Type B pancreatic cell (in vitro differentiated cells): ENCODE results near the gene BICDL2. TPM values are rescaled to one million over a fixed set of nuclear protein-coding genes. Genes with fewer than 3 reads are reported as not detected.

Source experiments
- DNase-seq: peaks from one replicate; pipeline ENCODE4 v3.0.0; 2021; ENCODE audit warnings: mixed read lengths; ENCODE audit not compliant: unreplicated experiment; ENCODE audit errors: extremely low spot score
- H3K27ac Mint-ChIP-seq: 2 replicates; pipeline ENCODE4 v1.8.0; 2021; ENCODE audit warnings: mild to moderate bottlenecking, mixed read lengths
- H3K27me3 Mint-ChIP-seq: 2 replicates; pipeline ENCODE4 v1.8.0; 2021; ENCODE audit warnings: mixed read lengths
- H3K36me3 Mint-ChIP-seq: 2 replicates; pipeline ENCODE4 v1.8.0; 2021; ENCODE audit warnings: mixed read lengths
- H3K4me1 Mint-ChIP-seq: one replicate; pipeline ENCODE4 v1.8.0; 2021; ENCODE audit warnings: mixed read lengths; ENCODE audit not compliant: unreplicated experiment
- H3K4me3 Mint-ChIP-seq: 2 replicates; pipeline ENCODE4 v1.8.0; 2021; ENCODE audit warnings: mild to moderate bottlenecking, mixed read lengths
- H3K9me3 Mint-ChIP-seq: 2 replicates; pipeline ENCODE4 v1.8.0; 2021; ENCODE audit warnings: mixed read lengths
- total RNA-seq: library from RNA; stranded (reverse); gene quantifications from 2 replicates; pipeline ENCODE4 v1.2.1, GENCODE V29; 2021; ENCODE audit warnings: low replicate concordance
- TF ChIP-seq, protein P1 (sequence below): fragments of 200-600 bp; sonication (generic); conservative IDR thresholded peaks from 2 replicates; pipeline ENCODE4 v1.5.0; 2021; ENCODE audit warnings: antibody characterized with exemption, mild to moderate bottlenecking

The BICDL2 gene
- total RNA-seq, 1 donor from 2014 or later, result 15.2 TPM

DNA sequence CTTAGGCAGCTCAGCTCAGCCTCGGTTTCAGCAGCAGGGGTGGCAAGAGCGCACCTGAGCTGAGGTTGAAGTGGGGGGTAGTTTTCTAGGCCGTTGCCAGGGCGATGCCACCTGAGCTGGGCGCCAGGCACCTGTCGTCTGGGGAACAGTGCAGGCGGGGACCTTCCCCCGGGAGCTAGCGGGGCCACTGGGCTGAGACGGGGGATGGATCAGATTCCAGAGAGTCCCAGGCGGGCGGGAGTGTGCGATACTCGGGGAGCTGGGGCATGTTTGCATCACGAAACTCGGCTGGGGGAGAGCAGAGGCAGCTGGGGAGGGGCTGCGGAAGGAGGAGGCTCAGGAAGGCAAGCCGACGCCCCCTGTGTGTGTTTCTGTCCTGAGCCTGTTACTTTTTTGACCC lies 24.5 kb downstream of the BICDL2 start:
- peaks cover 70% of the 10 kb centered on the region for H3K27me3 Mint-ChIP-seq

DNA sequence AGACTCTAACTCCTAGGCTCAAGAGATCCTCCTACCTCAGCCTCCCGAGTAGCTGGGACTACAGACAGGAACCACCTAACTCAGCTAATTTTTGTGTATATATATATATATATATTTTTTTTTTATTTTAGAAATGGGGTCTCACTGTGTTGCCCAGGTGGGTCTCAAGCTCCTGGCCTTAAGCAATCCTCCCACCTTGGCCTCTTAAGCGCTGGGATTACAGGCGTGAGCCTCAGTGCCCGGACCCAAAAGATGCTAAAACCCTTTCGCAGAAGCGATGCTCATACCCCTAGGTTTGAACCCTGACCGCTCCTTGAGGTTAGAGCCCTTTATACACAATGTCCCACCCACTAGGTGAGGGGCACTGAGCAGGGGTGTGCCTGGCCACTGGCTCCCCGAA lies 26.2 kb downstream of the BICDL2 start:
- Mint-ChIP-seq H3K27me3 (peaks cover 70% of the 10 kb centered on the region), H3K36me3 (no peaks in the 10 kb centered on the region), H3K4me3 (no peak overlapping the region), H3K4me1 (peaks cover 4% of the 10 kb centered on the region), H3K9me3 (no peaks in the 10 kb centered on the region), H3K27ac (peak overlapping the region; percentile 95)
- TF ChIP-seq, protein P1, sequence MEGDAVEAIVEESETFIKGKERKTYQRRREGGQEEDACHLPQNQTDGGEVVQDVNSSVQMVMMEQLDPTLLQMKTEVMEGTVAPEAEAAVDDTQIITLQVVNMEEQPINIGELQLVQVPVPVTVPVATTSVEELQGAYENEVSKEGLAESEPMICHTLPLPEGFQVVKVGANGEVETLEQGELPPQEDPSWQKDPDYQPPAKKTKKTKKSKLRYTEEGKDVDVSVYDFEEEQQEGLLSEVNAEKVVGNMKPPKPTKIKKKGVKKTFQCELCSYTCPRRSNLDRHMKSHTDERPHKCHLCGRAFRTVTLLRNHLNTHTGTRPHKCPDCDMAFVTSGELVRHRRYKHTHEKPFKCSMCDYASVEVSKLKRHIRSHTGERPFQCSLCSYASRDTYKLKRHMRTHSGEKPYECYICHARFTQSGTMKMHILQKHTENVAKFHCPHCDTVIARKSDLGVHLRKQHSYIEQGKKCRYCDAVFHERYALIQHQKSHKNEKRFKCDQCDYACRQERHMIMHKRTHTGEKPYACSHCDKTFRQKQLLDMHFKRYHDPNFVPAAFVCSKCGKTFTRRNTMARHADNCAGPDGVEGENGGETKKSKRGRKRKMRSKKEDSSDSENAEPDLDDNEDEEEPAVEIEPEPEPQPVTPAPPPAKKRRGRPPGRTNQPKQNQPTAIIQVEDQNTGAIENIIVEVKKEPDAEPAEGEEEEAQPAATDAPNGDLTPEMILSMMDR, result no peak
- no peak for DNase-seq

More for the DNA sequence above, 24.5 kb downstream of the BICDL2 start:
- no peaks in the 10 kb centered on the region for H3K9me3 Mint-ChIP-seq
- H3K36me3 Mint-ChIP-seq, result no peaks in the 10 kb centered on the region
- H3K4me1 Mint-ChIP-seq, result peaks cover 4% of the 10 kb centered on the region
- TF ChIP-seq, protein P1, result no peak
- peak overlapping the region; percentile 46 for H3K27ac Mint-ChIP-seq
- H3K4me3 Mint-ChIP-seq, result peak overlapping the region; percentile 70
- no peak for DNase-seq

DNA sequence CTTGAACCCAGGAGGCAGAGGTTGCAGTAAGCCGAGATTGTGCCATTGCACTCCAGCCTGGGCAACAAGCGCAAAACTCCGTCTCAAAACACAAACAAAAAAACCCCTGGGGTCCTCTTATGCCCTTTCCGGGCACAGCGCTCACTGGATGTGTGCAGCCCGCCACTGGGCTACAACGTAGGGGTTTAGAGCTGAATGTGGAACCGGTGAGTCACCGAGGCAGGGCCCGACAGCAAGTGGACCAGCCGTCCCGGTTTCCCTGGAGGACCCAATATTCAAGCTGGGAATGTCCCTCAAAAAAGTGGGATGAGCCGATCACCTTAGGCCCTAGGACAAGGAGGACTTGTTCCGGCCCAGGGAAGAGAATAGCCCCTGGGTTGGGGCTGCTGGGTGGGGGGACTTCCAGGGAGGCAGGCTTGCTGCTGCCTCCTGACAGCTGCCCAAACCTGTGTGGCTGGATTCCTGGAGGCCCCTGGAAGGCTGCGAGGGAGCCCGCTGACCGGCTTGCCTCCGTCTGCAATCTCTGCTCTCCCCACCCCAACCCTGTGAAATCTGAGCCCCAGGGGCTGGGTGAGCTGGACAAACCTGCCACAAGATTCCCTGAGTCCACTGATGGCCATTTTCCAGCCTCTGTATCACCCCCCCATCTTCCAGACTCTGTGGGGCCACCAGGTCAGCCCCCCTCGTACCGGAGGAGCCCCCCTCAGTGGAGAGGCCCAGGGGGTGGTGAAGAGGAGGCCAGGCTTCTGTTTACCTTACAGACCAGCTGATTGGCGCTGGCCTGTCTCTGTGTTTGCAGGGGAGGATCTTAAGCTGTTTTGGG lies 27.0 kb downstream of the BICDL2 start:
- H3K27ac Mint-ChIP-seq, result peak overlapping the region; percentile 95
- peaks cover under 1% of the 10 kb centered on the region for H3K4me1 Mint-ChIP-seq
- TF ChIP-seq, protein P1, result no peak
- peak overlapping the region; percentile 55 for H3K4me3 Mint-ChIP-seq
- peak; percentile 85 for DNase-seq
- H3K27me3 Mint-ChIP-seq, result peaks cover 69% of the 10 kb centered on the region
- no peaks in the 10 kb centered on the region for H3K9me3 Mint-ChIP-seq
- no peaks in the 10 kb centered on the region for H3K36me3 Mint-ChIP-seq

DNA sequence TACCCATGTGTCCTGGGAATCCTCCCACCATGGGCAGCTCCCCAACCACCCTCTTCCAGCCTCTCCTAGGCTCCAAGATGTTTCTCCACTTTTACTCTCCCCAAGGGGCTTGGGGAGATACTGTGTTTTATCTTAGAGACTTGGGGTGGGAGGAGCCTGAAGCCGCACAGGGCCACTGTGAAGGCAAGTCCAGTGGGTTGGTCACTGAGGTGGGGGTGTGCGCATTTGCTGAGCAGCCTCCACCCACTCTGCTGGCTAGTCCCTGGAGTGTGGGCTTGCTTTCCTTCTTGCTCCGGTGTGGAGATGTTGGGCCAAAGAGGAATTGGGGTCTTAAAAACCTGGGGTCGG lies 28.1 kb downstream of the BICDL2 start:
- TF ChIP-seq, protein P1, result no peak
- no peaks in the 10 kb centered on the region for H3K36me3 Mint-ChIP-seq
- DNase-seq, result no peak
- peak overlapping the region; percentile 95 for H3K27ac Mint-ChIP-seq
- H3K9me3 Mint-ChIP-seq, result no peaks in the 10 kb centered on the region
- peaks cover 62% of the 10 kb centered on the region for H3K27me3 Mint-ChIP-seq
- H3K4me3 Mint-ChIP-seq, result peak overlapping the region; percentile 55
- no peaks in the 10 kb centered on the region for H3K4me1 Mint-ChIP-seq

DNA sequence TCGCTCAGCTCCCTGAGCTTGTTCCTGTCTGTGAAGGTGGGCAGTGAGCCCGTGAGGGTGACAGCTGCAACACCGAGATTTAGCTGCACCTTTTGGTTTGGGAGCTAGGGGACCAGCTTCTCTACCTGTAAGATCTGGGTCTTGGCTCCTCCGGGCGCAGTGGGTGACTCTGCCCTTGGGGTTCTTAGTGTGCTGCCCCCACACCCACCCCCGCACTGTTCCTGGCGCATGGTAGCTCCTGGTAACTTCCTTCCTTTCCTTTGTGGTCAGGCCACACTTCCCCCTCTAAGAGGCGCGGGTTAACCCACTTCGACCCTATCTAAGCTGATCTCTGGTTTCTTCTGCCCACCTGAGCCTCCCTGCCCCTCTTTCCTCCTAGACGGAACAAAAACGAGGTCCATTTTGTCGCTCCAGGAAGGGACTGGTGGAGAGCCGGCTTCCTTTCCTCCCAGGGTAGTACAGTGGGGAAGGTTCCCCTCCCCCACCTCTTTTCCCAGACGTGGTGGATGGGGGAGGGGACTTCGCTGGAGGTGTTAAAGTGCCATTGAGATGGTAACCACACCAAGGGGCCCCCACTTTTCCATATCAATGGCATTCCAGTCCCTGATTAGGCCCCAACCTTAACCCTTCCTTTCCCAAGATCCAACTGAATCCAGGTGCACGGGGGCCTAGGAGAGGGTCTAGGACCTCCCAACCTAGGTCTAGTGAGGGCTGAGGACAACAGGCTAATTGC lies 28.6 kb downstream of the BICDL2 start:
- TF ChIP-seq, protein P1, result no peak
- Mint-ChIP-seq H3K9me3 (no peaks in the 10 kb centered on the region), H3K27ac (peak overlapping the region; percentile 95), H3K36me3 (no peaks in the 10 kb centered on the region), H3K4me1 (no peaks in the 10 kb centered on the region), H3K27me3 (peaks cover 59% of the 10 kb centered on the region), H3K4me3 (peak overlapping the region; percentile 55)
- DNase-seq, result no peak
